Fibroblast of the conjunctiva (primary cell): ENCODE data around the gene ARMC7.
"Not testable (repeated sequence)": the region's sequence is repeated elsewhere in the genome, so short reads cannot be mapped to it uniquely, and the experiment has no call there.

Source experiments
- DNase-seq: peaks from one replicate; pipeline ENCODE4 v3.0.0-alpha.2; 2010; ENCODE audit warnings: low read depth

ARMC7 gene

DNA sequence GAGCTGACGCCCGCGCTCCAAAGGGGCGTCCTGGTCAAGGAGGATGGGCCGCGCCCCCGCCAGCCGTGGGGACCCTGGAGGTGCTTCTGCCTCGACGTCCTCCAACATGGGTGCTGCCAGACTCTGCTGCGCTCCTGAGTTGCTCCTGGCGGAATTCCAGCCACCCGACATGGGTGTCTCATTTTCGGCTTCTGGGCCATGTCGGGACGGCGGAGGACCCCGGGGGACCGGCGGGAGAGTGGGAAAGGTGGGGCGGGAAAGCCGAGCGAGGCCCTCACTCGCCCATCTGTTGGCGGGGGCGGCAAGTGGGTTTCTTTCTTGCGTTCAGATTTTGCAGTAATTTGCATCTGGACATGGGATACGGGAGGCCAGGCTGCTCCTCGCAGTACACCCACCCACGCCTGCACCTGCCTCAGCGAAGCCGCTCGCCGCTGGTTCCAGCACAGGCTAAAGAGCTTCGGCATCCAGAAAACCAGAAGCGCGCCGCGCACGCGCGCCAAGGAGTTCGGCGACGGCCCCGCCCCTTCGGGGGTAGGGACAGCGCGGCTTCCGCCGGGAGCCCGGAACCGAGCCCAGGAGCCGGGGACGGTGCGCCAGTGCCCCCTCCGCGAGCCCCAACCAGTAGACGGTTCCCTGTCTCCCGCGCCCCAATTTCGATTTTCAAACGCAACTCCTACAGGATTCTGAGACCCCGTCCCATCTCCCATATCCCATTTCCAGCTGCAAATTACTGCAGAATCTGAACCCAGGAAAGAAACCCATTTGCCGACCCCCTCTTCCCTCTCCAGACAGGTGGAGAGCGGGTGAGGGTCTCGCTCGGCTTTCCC lies at the start of gene ARMC7:
TSS of gene ARMC7 (plus strand) at position 563 of the 827 bp plus-strand sequence. CDS start 320 bp downstream, outside the sequence.
- no peak for DNase-seq

DNA sequence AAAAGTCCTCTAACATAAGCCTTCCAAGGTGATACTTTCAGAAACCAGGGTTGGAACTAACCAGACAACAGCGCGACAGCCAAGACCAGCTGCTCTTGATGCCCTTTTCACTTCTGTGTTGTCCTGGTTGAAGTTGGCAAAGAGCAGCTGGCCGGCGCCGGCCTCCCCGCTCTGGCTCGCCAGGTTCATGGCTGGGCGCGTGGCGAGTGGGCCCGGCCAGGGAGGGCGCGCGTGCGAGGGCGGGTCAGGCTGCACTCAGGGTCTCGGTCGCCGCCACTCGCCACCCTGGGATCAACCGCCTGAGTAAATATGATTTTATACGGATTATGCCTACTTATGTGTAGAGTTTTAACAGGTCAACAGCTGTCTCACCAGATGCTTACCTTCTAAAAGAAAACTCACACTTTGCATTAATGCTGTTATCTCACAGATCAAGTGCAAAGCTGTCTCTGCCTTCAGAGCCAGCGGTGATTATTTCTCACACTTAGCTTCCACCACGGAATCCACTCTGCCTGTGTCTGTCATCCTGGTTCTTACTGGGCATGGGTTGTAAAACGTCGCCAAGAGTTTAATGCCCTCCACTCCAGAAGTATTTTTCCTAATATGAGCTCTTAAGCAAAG lies 49.2 kb upstream of the ARMC7 start:
- no peak for DNase-seq

DNA sequence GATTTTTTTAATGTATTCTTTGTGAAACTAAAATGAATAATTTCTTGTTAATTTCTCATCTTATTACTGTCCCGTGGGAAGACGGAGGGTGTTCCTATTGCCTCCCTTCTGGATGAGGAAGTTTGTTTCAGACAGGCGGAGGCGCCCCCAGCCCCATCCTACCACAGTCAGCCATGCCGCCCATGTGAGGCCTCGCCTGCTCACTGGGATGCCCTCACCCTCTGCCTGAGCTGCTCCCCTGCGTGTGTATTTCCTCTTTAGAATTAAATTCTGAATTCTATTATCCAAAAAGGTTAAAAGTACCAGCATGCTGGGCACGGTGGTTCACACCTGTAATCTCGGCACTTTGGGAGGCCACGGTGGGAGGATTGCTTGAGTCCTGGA lies 48.7 kb upstream of the ARMC7 start:
- DNase-seq, result no peak

DNA sequence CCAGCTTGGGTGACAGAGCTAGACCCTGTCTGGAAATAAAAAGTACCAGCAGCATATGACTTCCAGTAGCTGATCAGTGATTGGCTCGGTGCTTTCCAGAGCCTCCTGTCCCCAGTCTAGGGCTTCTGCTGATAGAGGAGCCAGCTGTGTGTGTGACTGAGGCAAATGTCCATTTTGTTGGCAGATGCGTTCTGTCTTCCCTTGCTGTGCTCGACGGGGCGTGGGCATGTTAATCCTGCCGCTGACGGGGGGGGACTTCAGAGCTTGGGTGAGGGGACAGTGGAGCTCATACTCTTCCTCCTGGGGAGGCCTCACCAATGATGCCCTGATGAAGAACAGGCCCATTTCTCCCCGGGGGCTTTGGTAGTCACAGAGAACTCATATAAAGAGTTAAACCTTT lies 48.2 kb upstream of the ARMC7 start:
- no peak for DNase-seq

DNA sequence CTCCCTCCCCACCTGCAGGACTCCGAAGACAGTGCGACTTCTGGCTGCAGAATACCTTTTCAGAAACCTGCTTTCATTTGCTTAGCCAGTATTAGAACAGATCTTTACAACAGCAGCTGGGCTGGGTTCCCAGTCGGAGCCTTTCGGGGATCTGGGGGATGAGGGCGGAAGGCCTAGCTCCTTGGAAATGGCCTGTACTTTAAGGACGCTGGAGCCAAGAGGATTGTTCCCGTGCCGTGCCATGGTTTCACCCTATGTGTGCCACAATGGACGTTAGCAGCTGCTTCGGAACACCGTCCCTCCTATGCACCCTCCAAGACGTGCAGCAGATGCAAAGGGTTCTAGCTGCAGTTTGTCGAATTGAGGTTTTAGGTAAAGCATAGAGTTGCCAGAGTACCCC lies 46.6 kb upstream of the ARMC7 start:
- DNase-seq, result no peak

DNA sequence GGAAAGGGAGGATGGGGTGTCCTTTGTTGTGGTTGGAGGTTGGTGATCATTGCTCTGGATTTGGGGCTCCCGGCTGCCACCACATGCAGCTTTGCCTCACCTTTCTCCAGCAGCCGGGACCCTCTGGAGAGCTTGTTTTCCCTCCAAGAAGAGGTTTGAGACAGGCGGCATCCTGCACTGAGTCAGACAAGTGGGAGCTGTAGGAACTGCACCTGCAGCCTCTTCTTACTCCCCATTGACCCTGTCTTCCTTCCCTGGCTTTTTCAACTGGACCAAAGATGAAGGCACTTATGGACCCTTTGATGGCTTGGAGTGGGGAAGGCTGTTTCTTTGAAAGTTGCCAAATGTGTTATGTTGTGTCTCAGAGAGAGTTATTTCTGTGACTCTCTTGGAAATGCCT lies 46.1 kb upstream of the ARMC7 start:
- DNase-seq, result no peak

DNA sequence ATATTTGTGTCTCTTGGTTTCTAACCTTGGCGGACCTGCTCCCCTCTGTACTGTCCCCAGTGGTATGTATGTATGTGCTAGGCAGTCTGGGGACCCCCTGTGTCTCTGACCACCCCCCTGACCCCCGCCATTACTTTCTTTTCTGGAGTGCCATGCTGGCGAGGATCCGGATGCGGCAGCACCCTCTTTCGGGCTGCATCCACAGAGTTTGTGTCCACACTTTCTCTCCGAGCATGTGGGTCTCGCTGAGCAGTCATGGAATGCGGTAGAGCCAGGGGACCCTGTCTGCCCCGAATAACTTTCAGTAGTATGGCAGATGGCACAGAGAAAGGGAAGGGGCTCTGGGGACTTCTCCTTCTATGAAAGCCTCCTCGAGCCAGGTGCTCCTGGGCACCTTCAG lies 45.7 kb upstream of the ARMC7 start:
- DNase-seq, result no peak

DNA sequence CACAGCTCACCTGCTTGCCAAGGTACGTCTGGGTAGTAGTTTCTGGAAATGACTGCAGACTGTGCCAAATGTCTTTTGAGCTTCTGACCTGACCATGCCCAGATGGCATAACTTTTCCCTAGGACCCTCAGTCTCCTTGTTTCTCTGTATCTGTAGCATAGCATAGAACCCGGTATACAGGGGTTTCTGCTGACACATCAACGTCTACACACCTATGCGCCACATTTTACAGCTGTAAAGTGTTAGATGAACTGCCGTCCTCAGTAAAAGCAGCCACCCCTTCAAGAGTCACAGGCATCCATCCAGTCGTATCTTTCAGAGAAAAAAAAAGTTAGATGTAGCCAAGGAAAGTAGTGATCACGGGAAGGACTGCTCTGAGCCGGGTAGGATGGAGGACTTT lies 45.3 kb upstream of the ARMC7 start:
- DNase-seq, result no peak

DNA sequence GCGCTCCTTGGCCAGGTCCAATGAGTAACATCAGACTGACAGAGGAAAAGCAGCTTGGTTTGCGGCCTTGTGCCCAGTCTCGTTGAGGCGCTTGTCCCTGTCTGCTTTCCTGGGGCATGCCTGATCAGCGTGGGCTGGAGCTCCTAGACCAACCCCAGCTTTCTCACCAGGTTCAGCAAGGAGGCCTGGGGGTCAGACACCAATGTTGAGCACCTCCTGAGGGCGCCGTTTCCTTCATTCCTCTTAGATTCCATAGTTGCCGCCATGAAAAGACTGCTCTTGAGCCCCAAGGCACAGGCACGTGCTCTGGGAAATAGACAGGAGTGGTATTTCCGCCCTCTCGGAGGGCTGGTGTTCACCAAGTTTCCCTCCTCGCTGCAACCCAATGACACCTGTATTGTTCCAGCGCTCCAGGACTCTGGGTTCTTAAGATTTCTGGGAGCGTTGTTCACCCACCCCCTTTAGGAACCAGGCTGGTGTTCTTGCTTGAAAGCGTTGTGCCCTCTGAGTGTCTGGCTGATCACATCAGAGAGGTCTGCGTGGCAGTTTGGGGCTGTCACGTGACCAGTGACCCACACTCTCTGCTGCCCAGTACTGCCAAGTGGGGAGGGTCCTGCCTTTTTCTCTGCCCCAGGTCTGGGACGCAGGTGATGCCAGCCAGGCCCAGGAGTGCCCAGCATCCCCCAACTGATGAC lies 44.8 kb upstream of the ARMC7 start:
- DNase-seq, result no peak

DNA sequence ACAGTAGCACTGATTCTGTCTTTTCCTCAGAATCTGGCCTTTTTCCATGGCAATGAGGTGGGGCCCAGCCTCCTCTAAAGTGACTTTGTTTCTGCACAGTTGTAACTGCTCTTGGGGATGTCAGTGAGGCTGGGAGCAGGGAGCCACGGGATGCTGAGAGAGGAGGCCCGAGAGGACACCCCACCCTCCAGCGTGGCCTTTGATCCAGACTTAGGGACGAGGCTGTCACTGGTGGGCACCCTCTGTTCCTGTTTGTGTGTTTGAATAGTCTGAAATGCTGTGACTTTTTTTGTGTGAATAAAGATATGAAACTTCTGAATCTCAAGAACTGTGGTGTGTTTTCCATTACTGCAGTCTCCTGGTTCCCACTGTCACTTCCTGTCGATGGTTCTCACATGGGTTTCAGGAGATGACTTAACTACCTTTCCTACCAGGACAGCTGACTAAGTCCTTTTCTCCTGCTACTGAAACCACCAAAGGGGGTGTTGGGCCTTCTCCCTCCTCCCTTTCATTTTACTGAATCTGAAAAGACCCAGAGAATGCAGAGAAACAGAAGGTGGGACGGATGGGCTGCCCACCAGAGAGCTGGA lies 44.1 kb upstream of the ARMC7 start:
- DNase-seq, result no peak

DNA sequence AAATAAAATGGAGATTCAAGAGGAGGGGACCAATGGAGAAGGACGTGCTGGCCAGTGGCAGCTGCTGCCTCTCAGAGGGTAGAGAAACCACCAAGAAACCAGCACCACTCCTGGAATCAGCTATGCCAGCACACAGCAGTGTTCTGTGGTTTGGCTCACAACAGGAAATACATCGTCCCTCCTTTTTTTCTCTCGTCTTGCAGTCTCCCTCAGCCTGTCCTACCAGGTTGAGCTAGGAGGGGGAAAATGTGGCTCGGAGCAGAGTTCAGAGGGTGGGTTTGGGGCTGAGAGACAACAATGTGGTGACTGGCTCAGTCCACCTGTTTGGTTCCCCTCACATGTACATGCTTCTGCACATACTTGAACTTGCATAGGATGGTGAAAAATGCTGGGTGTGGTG lies 41.9 kb upstream of the ARMC7 start:
- no peak for DNase-seq

DNA sequence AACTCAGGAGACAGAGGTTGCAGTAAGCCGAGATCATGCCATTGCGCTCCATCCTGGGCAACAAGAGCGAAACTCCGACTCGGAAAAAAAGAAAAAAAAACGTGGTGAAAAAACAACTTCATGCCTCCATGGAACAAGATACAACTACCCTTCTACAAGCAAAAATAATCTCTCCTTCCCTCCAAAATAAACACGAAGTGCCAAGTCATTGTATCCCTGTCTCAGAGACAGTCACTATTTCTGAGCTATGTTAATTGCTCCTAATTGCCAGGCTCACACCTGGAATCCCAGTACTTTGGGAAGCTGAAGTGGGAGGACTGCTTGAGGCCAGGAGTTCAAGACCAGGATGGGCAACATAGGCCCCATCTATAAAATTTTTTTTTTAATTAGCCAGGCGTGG lies 41.0 kb upstream of the ARMC7 start:
- DNase-seq, result no peak

DNA sequence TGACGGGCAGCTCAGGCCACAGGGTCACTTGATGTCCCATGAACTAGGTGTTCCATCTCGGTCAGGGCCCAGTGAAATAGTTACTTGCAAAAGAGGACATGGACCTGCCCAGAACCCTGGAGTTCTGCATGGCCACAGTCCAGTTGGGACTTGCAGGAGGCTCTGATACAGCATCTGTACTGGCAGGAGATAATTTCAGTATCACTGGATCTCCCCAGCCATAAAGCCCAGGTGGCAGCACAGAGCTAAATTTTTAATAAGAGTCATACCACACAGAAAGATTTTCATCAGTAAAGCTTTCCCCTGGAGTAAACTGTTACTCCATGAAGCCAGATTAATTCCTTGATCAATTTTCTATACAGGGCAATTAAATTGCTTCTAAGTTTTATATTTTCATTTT lies 40.0 kb upstream of the ARMC7 start:
- no peak for DNase-seq

DNA sequence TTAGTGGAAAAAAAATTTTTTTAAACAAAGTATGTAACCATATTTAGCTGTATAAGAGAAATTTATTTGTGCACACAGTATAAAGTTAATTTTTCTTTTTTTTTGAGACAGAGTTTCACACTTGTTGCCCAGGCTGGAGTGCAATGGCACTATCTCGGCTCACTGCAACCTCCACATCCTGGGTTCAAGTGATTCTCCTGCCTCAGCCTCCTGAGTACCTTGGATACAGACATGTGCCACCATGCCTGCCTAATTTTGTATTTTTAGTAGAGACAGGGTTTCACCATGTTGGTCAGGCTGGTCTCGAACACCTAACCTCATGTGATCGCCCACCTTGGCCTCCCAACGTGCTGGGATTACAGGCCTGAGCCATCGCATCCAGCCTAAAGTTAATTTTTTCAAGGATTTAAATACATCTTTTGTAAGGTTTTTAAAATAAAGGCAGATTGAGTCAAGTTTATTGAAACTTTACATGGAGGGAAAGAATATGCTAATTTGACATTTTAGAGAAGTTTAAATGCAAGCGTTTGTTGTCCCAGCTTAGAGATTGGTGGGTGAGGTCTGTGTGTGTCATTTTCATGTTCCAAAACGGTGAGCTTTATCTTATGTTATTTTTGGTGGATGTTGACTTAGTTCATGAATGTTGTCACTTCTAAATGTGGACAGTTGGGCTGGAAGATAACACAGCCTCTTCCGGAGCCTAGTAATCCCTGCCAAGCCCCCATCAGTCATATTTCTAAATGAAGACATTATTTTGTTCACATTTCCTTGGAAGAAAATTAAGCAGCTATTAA lies 38.1 kb upstream of the ARMC7 start:
- not testable (repeated sequence) for DNase-seq

DNA sequence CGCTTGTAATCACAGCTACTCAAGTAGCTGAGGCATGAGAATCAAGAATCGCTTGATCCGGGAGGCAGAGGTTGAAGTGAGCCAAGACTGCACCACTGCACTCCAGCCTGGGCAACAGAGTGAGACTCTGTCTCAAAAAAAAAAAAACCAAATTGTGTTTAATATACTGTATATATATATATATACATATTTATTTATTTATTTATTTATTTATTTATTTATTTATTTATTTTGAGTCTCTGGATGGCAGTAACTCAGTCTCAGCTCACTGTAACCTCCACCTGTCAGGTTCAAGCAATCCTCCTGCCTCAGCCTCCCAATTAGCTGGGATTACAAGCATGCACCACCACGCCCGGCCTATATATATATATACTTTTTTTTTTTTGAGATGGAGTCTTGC lies 36.9 kb upstream of the ARMC7 start:
- not testable (repeated sequence) for DNase-seq

DNA sequence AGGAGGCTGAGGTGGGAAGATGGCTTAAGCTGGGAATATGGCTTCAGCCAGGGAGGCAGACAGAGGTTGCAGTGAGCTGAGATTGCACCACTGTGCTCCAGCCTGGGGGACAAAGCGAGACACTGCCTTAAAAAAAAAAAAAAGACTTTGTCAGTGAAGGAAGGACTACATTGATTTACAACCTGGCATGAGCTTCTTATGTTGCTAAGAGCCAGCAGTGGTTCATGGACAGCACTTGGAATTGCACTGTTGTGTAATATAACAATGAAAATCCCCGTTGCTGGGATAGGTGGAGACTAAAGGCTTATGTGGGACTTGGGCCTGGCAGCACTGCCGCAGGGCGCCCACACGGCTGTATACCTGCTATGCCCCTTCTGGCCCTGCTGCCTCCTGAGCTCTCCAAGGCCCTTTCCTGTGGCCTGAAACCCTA lies 36.1 kb upstream of the ARMC7 start:
- no peak for DNase-seq

DNA sequence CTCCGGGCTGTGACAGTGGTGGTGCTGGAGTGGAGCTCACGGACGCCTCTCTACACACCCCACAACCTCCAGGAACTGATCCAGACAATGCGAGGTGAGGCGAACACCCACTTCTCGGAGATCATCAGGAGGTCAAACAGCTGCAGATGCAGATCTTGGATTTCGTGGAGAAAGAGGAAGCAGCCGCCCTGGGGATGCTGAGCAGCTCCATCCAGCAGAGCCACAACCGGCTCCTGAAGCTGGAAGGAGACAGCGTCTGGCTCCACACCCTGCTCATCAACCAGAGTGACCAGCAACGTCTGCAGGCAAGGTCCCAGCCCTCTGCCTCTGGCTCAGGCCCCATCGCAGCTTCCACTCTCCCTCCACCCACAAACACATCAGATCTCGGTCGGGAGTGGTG lies 35.2 kb upstream of the ARMC7 start:
- no peak for DNase-seq

DNA sequence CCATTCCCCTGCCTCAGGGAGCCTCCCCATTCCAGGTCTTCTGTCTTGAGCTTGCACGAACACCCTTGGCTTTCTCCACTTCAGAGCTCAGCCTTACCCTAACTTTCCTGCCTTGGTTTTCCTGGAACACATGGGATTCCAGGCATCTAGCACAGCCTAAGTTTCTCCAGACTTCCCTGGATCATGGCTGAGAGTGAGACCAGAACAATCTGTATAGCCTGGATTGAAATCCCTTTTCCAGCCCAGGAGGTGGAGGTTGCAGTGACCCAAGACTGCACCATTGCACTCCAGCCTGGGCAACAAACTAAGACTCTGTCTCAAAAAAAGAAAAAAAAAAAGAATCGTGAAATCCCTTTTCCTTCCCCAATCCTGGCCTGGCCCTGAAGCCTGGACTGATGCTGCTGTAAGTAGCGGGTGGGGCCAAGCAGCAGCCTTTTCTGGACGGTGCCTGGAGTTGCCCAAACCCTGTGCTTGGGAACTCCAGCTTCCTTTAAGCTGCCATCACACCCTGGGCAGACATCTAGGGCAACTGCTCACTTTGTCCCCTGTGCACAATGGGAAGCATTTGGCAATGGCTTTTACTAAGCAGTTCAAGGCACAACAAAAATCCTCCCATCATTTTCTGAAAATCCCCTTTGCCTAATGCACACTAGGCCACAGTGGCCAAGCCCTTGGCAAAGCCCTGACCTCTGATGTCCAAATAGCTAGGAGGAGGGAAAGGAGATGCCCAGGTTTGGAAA lies 34.0 kb upstream of the ARMC7 start:
- no peak for DNase-seq

DNA sequence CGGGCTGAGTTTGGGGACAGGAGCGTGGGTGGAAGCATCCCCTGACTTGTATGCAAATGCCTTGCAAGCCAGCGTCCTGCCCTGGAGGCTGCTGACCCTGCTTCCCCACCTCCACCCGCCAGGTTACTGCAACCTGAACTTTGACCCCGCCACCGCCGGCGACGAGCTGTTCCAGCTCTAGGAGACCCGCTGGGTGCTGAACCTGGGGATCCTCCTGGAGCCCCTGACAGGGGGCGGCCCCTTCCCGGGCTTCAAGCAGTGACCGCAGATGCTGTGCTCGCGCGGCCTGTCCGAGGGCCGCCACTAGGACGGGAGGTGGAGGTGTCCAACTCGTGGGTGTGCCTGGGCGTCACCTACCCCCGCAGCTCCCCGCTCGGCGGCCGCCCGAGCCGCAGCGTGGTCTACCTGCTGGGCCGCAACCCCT lies 32.7 kb upstream of the ARMC7 start:
- DNase-seq, result no peak

DNA sequence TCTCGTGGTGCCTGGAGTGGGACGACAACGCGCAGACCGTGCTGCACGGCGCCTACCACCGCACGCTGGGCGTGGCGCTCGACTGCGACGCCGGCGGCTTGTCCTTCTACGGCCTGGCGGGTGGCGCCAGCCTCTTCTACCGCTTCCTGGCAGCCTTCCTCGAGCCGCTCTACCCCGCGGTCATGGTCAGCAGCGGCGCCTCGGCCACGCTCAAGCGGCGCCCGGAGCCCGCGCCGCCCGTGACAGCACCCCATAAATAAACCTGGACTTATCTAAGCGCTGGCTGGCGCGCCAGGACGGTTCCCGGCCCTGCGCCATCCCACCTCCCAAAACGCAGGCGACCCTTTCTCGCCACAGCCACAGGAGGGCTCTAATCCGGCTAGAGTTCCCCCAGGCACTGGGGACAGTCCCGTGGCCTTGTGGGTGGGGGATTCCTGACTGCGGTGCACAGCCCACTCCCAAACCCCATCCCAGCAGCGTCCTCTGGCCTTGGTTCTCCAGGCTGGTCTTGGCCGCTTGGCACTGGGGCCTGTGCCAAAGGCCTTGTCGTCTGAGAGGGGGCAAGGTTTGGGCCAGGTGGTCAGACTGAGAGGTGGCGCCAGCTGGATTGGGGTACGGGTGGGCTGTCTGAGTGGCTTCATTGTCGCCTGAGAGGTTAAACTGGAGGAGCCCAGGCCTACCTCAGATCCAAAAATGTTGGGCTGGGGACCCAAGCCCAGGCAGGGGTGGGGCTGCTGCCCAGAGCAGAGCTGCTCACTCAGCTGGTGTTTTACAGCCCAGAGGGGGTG lies 32.1 kb upstream of the ARMC7 start:
- no peak for DNase-seq
